Brain microvascular endothelial cell (primary cell): Measurements from ENCODE around the gene TANC1.

ENCODE experiments used
- DNase-seq: peaks from one replicate; pipeline ENCODE4 v3.0.0-alpha.2; 2020
- H3K27ac ChIP-seq: fragments of 250-450 bp; sonication (Bioruptor Pico); 2 replicates; pipeline ENCODE4 v1.5.1; 2020; ENCODE audit warnings: mild to moderate bottlenecking, moderate library complexity
- H3K27me3 ChIP-seq: fragments of 250-450 bp; sonication (Bioruptor Pico); replicated peaks from 2 replicates; pipeline ENCODE4 v1.5.1; 2020; ENCODE audit warnings: mild to moderate bottlenecking
- H3K36me3 ChIP-seq: fragments of 250-450 bp; sonication (Bioruptor Pico); replicated peaks from 2 replicates; pipeline ENCODE4 v1.5.1; 2020; ENCODE audit warnings: mild to moderate bottlenecking
- H3K4me3 ChIP-seq: 2 replicates; pipeline ENCODE4 v1.5.1; 2011; ENCODE audit warnings: low read depth, mild to moderate bottlenecking, control low read depth, low read length, moderate library complexity
- CTCF ChIP-seq: IDR thresholded peaks from 2 replicates; pipeline ENCODE4 v1.5.1; 2011; ENCODE audit warnings: low read depth, mild to moderate bottlenecking, moderate library complexity, low read length, control low read depth, inconsistent platforms; ENCODE audit errors: missing control alignments
- in situ Hi-C: cut with HindIII; loops from 2 replicates; pipeline ENCODE4 v1.10.0; 2017; ENCODE audit warnings: low sequenced_read_pairs, low pct_ligation_motif_present

TANC1 gene

GRCh38 chr2:159229476-159230144, 261.2 kb downstream of the TANC1 start:
- TF ChIP-seq CTCF: no peak
- H3K27me3 ChIP-seq: no peaks in the 10 kb centered on the region
- no peak for DNase-seq
- H3K36me3 ChIP-seq: peaks cover 57% of the 10 kb centered on the region
- no peak overlapping the region for H3K4me3 ChIP-seq
- H3K27ac ChIP-seq: no peak overlapping the region
- in situ Hi-C loops: no loop called here

GRCh38 chr2:159230145-159230877, 261.9 kb downstream of the TANC1 start:
- in situ Hi-C loops: no loop called here
- no peak overlapping the region for H3K27ac ChIP-seq

GRCh38 chr2:159232456-159233170, 264.2 kb downstream of the TANC1 start:
- H3K4me3 ChIP-seq: no peak overlapping the region
- no peak overlapping the region for H3K27ac ChIP-seq
- TF ChIP-seq CTCF: no peak
- no peak for DNase-seq
- peaks cover 54% of the 10 kb centered on the region for H3K36me3 ChIP-seq
- no peaks in the 10 kb centered on the region for H3K27me3 ChIP-seq
- in situ Hi-C loops: no loop called here

More at GRCh38 chr2:159230145-159230877, 261.9 kb downstream of the TANC1 start:
- H3K27me3 ChIP-seq: no peaks in the 10 kb centered on the region
- DNase-seq: no peak
- H3K36me3 ChIP-seq: peaks cover 55% of the 10 kb centered on the region
- no peak for TF ChIP-seq CTCF
- no peak overlapping the region for H3K4me3 ChIP-seq

- Histone ChIP-seq H3K36me3 (peaks cover 40% of the 10 kb centered on the region), H3K4me3 (no peak overlapping the region), H3K27ac (no peak overlapping the region), H3K27me3 (no peaks in the 10 kb centered on the region)
- no peak for TF ChIP-seq CTCF
- in situ Hi-C loops: no loop called here
- no peak for DNase-seq
Measured at GRCh38 chr2:159234868-159235267, 266.4 kb downstream of the TANC1 start.

GRCh38 chr2:159243529-159243928, 275.1 kb downstream of the TANC1 start:
- H3K27me3 ChIP-seq: no peaks in the 10 kb centered on the region
- in situ Hi-C loops: no loop called here
- no peak for DNase-seq
- TF ChIP-seq CTCF: no peak
- no peak overlapping the region for H3K4me3 ChIP-seq
- H3K27ac ChIP-seq: no peak overlapping the region
- peaks cover 21% of the 10 kb centered on the region for H3K36me3 ChIP-seq
